ENCODE data around the gene VTN. TPM values are rescaled to one million over a fixed set of nuclear protein-coding genes. Genes with fewer than 3 reads are reported as not detected.

The VTN gene
- total and polyA plus RNA-seq, 9 donors, result 0.21 to 6.5 (median 0.48) TPM

- Histone ChIP-seq H3K27ac (ENCODE audit: low read length) (no peak overlapping the region), H3K36me3 (ENCODE audit: control insufficient read depth, insufficient read depth, low read length) (peaks cover 20% of the 10 kb centered on the region), H3K27me3 (ENCODE audit: control insufficient read depth, insufficient read depth, low read length) (peaks cover 40% of the 10 kb centered on the region), H3K4me1 (ENCODE audit: control insufficient read depth, insufficient read depth, low read length) (peaks cover 9% of the 10 kb centered on the region), H3K9me3 (replicated peaks; ENCODE audit: control insufficient read depth, low read depth, low read length) (no peaks in the 10 kb centered on the region), H3K4me3 (ENCODE audit: low read length) (peak overlapping the region; percentile 24)
- WGBS (ENCODE audit: insufficient coverage), result 25% methylated on average over 29 of the region's 29 CpGs
- no peak for DNase-seq
These were observed 14.9 kb upstream of the VTN start for GRCh38 chr17:28385037-28385400.

DNA sequence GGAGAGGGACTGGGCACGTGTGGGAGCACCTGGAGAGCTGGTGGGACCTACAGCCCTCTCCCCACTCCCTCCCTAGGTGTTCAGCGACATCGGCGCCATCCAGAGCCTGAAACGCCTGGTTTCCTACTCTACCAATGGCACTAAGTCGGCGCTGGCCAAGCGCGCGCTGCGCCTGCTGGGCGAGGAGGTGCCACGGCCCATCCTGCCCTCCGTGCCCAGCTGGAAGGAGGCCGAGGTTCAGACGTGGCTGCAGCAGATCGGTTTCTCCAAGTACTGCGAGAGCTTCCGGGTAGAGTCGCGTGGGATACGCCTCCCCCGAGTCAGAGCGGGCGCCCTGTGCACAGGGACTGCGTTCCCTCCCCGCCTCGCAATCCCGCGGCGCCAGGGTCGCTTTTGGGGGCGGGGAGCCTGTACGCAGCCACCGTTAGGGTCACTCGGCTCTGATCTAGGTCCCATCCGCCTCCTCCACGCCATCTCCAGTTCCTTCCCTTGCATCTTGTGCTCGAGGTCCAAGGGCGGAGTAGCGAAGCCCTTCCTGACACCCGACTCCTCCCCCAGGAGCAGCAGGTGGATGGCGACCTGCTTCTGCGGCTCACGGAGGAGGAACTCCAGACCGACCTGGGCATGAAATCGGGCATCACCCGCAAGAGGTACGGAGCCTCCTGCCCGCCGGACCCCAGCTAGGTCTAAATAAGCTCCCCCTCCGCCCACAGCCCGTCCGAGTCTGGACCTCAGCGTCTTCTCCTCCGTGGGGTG is 14.4 kb upstream of the VTN start:
- peaks cover 9% of the 10 kb centered on the region for H3K4me1 ChIP-seq (ENCODE audit: control insufficient read depth, insufficient read depth, low read length)
- WGBS (ENCODE audit: insufficient coverage), result 12% methylated on average over 53 of the region's 56 CpGs
- H3K9me3 ChIP-seq (replicated peaks; ENCODE audit: control insufficient read depth, low read depth, low read length), result no peaks in the 10 kb centered on the region
- no peak for DNase-seq
- H3K36me3 ChIP-seq (ENCODE audit: control insufficient read depth, insufficient read depth, low read length), result peaks cover 18% of the 10 kb centered on the region
- peak overlapping the region; percentile 24 for H3K4me3 ChIP-seq (ENCODE audit: low read length)
- no peak overlapping the region for H3K27ac ChIP-seq (ENCODE audit: low read length)
- H3K27me3 ChIP-seq (ENCODE audit: control insufficient read depth, insufficient read depth, low read length), result peaks cover 40% of the 10 kb centered on the region

GRCh38 chr17:28381141-28381825 is 11.2 kb upstream of the VTN start:
- no peak for DNase-seq
- no peak overlapping the region for H3K27ac ChIP-seq (ENCODE audit: low read length)
- H3K4me3 ChIP-seq (ENCODE audit: low read length), result no peak overlapping the region
- H3K9me3 ChIP-seq (replicated peaks; ENCODE audit: control insufficient read depth, low read depth, low read length), result no peaks in the 10 kb centered on the region
- WGBS (ENCODE audit: insufficient coverage), result 11% methylated on average over 69 of the region's 72 CpGs
- peaks cover 40% of the 10 kb centered on the region for H3K27me3 ChIP-seq (ENCODE audit: control insufficient read depth, insufficient read depth, low read length)
- peaks cover 9% of the 10 kb centered on the region for H3K4me1 ChIP-seq (ENCODE audit: control insufficient read depth, insufficient read depth, low read length)
- H3K36me3 ChIP-seq (ENCODE audit: control insufficient read depth, insufficient read depth, low read length), result no peaks in the 10 kb centered on the region

DNA sequence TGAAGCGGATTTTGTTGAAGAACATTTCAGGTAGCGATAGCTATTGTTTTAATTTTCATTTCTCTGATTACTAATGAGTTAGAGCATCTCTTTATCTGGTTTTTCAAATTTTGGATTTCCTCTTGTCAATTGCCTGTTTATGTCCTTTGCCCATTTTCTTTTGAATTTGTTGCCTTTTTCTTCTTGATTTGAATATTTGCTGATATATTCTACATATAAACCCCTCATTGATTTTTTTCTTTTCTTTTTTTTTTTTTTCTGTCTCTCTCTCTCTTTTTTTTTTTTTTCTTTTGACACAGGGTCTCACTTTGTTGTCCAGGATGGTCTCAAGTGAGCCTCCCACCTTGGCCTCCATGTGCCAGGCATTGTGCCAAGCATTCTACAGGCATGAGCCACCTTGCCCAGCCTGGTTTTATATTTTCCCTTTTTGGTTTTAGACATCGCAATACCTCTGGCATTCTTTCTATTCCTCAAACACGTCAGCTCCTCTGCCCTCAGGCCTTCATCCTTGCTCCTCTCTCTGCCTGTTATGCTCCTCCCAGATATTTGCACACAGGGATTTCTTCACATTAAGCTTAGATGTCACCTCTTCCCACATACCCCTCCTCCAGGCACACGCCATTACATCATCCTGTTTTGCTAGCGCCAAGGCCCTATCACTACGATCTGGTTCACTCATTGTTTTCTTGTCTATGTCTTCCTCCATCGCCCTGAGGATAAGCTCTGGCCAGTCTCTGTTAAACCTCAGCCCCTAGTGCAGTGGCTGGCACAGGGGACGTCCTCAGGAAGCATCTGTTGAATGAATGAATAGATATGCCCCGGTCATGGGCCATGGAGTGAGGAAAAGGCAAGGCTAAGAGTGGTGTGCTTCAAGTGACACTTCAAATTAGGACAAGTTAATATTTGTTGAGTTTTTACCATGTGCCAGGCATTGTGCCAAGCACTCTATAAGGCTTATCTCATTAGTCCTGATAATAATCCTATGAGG is 10.0 kb upstream of the VTN start:
- 86% methylated on average over 6 of the region's 10 CpGs for WGBS (ENCODE audit: insufficient coverage)
- H3K36me3 ChIP-seq (ENCODE audit: control insufficient read depth, insufficient read depth, low read length), result no peaks in the 10 kb centered on the region
- DNase-seq, result no peak
- H3K9me3 ChIP-seq (replicated peaks; ENCODE audit: control insufficient read depth, low read depth, low read length), result no peaks in the 10 kb centered on the region
- no peak overlapping the region for H3K27ac ChIP-seq (ENCODE audit: low read length)
- no peak overlapping the region for H3K4me3 ChIP-seq (ENCODE audit: low read length)
- H3K4me1 ChIP-seq (ENCODE audit: control insufficient read depth, insufficient read depth, low read length), result peaks cover 9% of the 10 kb centered on the region
- H3K27me3 ChIP-seq (ENCODE audit: control insufficient read depth, insufficient read depth, low read length), result peaks cover 40% of the 10 kb centered on the region

DNA sequence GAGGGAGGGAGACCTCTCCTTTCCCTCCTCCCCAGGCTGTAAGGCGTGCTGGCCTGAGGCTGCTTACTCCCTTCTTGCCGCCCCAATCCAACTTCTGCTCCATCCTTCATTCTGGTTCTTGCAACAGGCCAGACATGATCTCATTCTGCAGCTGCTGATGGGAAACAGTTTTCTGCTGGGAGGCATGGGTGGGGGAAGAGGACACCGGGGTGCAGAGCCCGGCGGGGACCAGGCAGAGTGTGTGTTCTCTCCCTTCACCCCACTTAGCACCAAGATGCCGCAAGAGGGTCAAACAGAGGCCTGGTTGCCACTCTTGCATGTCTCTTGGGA is 2.8 kb upstream of the VTN start:
- peaks cover 5% of the 10 kb centered on the region for H3K27me3 ChIP-seq (ENCODE audit: control insufficient read depth, insufficient read depth, low read length)
- no peak overlapping the region for H3K4me3 ChIP-seq (ENCODE audit: low read length)

GRCh38 chr17:28372203-28372944 is 2.3 kb upstream of the VTN start:
- WGBS (ENCODE audit: insufficient coverage), result 6% methylated on average over 46 of the region's 53 CpGs
- peak overlapping the region; percentile 27 for H3K4me3 ChIP-seq (ENCODE audit: low read length)
- H3K36me3 ChIP-seq (ENCODE audit: control insufficient read depth, insufficient read depth, low read length), result no peaks in the 10 kb centered on the region
- peaks cover 24% of the 10 kb centered on the region for H3K4me1 ChIP-seq (ENCODE audit: control insufficient read depth, insufficient read depth, low read length)
- H3K9me3 ChIP-seq (replicated peaks; ENCODE audit: control insufficient read depth, low read depth, low read length), result no peaks in the 10 kb centered on the region
- H3K27me3 ChIP-seq (ENCODE audit: control insufficient read depth, insufficient read depth, low read length), result peaks cover 5% of the 10 kb centered on the region
- H3K27ac ChIP-seq (ENCODE audit: low read length), result no peak overlapping the region
- peak; percentile 33 for DNase-seq

More for the DNA sequence above, 2.8 kb upstream of the VTN start:
- Histone ChIP-seq H3K9me3 (replicated peaks; ENCODE audit: control insufficient read depth, low read depth, low read length) (no peaks in the 10 kb centered on the region), H3K27ac (ENCODE audit: low read length) (no peak overlapping the region), H3K36me3 (ENCODE audit: control insufficient read depth, insufficient read depth, low read length) (no peaks in the 10 kb centered on the region), H3K4me1 (ENCODE audit: control insufficient read depth, insufficient read depth, low read length) (peaks cover 24% of the 10 kb centered on the region)
- no peak for DNase-seq
- WGBS (ENCODE audit: insufficient coverage), result no CpG with 5 or more reads among the region's 6 CpGs

DNA sequence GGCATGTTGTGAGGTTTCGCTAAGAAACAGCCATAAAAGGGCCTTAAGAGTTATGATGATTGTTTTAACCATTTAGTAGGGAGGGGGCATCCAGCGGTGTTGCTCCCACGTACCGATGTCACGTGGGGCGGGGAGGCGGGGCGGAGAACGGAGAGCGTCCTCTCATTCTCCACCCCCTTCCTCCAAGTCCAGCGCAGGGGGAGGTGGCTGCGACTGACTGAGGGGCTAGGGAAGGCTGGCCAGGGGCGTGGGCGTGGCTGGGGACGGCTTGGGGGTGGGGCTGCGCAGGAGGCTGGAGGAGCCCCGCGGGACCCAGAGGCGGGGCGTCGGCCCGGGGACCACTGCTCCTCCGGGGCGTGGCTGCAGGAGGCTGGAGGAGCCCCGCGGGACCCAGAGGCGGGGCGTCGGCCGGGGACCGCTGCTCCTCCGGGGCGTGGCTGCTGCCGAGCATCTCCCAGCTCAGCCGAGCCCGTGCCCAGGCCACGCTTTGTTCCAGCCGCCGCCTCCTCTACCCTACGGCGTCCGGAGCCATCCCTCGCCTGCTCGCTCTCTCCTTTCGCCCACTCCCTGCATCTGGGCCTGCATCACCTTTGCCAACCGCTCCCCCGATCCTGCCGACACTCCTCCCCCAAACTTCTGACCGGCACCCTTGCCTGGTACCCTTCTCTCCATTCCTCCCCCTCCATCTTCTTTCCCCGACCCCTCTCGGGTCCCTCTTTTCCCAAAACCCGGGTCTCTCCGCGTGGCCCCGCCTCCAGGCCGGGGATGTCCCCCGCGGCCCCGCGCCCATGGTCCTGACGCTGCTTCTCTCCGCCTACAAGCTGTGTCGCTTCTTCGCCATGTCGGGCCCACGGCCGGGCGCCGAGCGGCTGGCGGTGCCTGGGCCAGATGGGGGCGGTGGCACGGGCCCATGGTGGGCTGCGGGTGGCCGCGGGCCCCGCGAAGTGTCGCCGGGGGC is 1.4 kb upstream of the VTN start, which contains the start of gene SARM1:
Gene SARM1, plus strand, starts transcription at position 450 of the 958 bp plus-strand sequence. Its CDS starts 339 bp downstream, at position 789.
- Histone ChIP-seq H3K4me1 (ENCODE audit: control insufficient read depth, insufficient read depth, low read length) (peaks cover 24% of the 10 kb centered on the region), H3K36me3 (ENCODE audit: control insufficient read depth, insufficient read depth, low read length) (no peaks in the 10 kb centered on the region), H3K27me3 (ENCODE audit: control insufficient read depth, insufficient read depth, low read length) (peaks cover 5% of the 10 kb centered on the region), H3K9me3 (replicated peaks; ENCODE audit: control insufficient read depth, low read depth, low read length) (no peaks in the 10 kb centered on the region), H3K4me3 (ENCODE audit: low read length) (peak within 1 kb of the TSS; percentile 61), H3K27ac (ENCODE audit: low read length) (peak within 1 kb of the TSS; percentile 75)
- WGBS (ENCODE audit: insufficient coverage), result under 1% methylated on average over 59 of the region's 80 CpGs
- DNase-seq, result peak; percentile 89

GRCh38 chr17:28370744-28371103 is 617 bp upstream of the VTN start:
- 71% methylated on average over 1 of the region's 1 CpG for WGBS (ENCODE audit: insufficient coverage)
- Histone ChIP-seq H3K4me3 (ENCODE audit: low read length) (no peak overlapping the region), H3K4me1 (ENCODE audit: control insufficient read depth, insufficient read depth, low read length) (peaks cover 24% of the 10 kb centered on the region), H3K27ac (ENCODE audit: low read length) (peak overlapping the region; percentile 44), H3K27me3 (ENCODE audit: control insufficient read depth, insufficient read depth, low read length) (peaks cover 5% of the 10 kb centered on the region), H3K9me3 (replicated peaks; ENCODE audit: control insufficient read depth, low read depth, low read length) (no peaks in the 10 kb centered on the region), H3K36me3 (ENCODE audit: control insufficient read depth, insufficient read depth, low read length) (no peaks in the 10 kb centered on the region)
- DNase-seq, result no peak

- peaks cover 4% of the 10 kb centered on the region for H3K36me3 ChIP-seq (ENCODE audit: control insufficient read depth, insufficient read depth, low read length)
- H3K27me3 ChIP-seq (ENCODE audit: control insufficient read depth, insufficient read depth, low read length), result peaks cover 5% of the 10 kb centered on the region
- H3K27ac ChIP-seq (ENCODE audit: low read length), result no peak overlapping the region
- 76% methylated on average over 10 of the region's 10 CpGs for WGBS (ENCODE audit: insufficient coverage)
- no peak for DNase-seq
- H3K9me3 ChIP-seq (replicated peaks; ENCODE audit: control insufficient read depth, low read depth, low read length), result no peaks in the 10 kb centered on the region
- H3K4me1 ChIP-seq (ENCODE audit: control insufficient read depth, insufficient read depth, low read length), result peaks cover 24% of the 10 kb centered on the region
- H3K4me3 ChIP-seq (ENCODE audit: low read length), result no peak overlapping the region
These were observed 448 bp downstream of the VTN start for GRCh38 chr17:28369684-28370034.
